ENCODE results near the gene TMCC1. TPM values are rescaled to one million over a fixed set of nuclear protein-coding genes. Genes with fewer than 3 reads are reported as not detected.
A peak's percentile ranks its signal among the peaks of the same experiment; 100 is the strongest.

The TMCC1 gene
- total and polyA plus RNA-seq, 4 donors = 10.2 to 60.0 (median 11.0) TPM

DNA sequence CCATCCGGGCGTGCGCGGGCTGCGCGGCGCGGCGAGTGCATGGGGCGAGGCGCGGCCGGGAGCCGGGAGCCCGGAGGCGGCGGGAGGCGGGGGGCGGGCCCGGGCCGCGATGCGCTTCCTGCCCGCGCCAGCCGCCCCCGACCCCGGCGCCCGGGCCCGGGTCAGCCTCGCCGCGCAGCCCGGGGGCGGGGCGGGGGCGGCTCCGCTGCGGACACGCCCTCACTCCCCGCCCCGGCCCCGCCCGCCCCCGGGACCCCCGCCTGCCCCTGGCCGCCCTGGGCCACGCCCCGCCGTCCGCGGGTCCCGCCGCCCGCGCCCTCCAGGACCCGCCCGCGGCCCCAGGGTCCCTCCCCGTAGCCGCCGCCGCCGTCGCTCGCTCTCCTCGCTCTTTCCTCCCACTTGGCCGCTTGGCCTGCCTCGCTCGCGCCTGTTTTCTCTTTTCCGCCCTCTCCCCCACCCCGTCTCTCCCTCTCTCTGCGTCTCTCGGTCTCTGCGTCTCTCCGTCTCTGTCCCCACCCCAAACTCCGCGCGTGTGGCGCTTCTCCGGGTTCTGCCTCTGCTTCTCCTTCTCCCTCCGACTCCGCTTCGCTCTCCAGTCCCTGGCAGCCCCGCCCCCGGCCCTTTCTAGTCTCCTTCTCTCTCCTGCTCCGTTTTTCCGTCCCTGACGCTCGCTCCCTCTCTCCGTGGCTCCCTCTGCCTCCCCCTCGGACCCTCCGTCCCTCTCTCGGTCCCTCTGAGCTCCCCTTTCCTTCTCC, 286.7 kb downstream of the TMCC1 start, which contains the start of gene PLXND1:
TSS of gene PLXND1 (minus strand) at position 41 of the 755 bp plus-strand sequence. CDS start at position 4, 37 bp downstream.
- DNase-seq (ENCODE audit: low spot score) = peak; percentile 70
- WGBS = 3% methylated on average over 96 of the region's 96 CpGs
- TF ChIP-seq, protein P1, sequence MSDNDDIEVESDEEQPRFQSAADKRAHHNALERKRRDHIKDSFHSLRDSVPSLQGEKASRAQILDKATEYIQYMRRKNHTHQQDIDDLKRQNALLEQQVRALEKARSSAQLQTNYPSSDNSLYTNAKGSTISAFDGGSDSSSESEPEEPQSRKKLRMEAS (IDR thresholded peaks at IDR 0.05) = no peak
- TF ChIP-seq FOXA2 (IDR thresholded peaks at IDR 0.05) (no peak), RAD21 (IDR thresholded peaks at IDR 0.05) (peak in 1 of 2 donors; percentile 17)
- peak within 1 kb of the TSS; percentile 18 to 63 (median 53) for H3K4me3 ChIP-seq (ENCODE audit: low read depth in 1 of 3, low read length in 3 of 3)
- no peaks in the 10 kb centered on the region for H3K36me3 ChIP-seq (ENCODE audit: control insufficient read depth in 4 of 4, insufficient read depth in 3 of 4, low read depth in 1 of 4, low read length in 3 of 4)
- peak within 1 kb of the TSS in 1 of 2 donors; percentile 69 for H3K9ac ChIP-seq (ENCODE audit: low read depth in 1 of 2, low read length in 2 of 2)
- H3K27me3 ChIP-seq (ENCODE audit: control insufficient read depth in 4 of 4, insufficient read depth in 4 of 4, low read length in 3 of 4) = no peaks in the 10 kb centered on the region
- peak within 1 kb of the TSS; percentile 76 to 79 for H3K27ac ChIP-seq (ENCODE audit: low read depth in 1 of 2, low read length in 2 of 2)
- H3K9me3 ChIP-seq (ENCODE audit: control insufficient read depth in 4 of 4, low read length in 3 of 4) = no peaks in the 10 kb centered on the region
- H3K4me1 ChIP-seq (ENCODE audit: control insufficient read depth in 4 of 4, insufficient read depth in 4 of 4, low read length in 3 of 4) = peaks cover 1 to 37% (median 12%) of the 10 kb centered on the region in 4 donors

- 3% methylated on average over 98 of the region's 98 CpGs for WGBS
- no peak overlapping the region for H3K9ac ChIP-seq (ENCODE audit: low read depth in 1 of 2, low read length in 2 of 2)
- no peak for TF ChIP-seq ATF3 (IDR thresholded peaks at IDR 0.05)
- TF ChIP-seq HNF4A (conservative IDR thresholded peaks at IDR 0.05) = no peak
- TF ChIP-seq HNF4G (IDR thresholded peaks at IDR 0.05) = no peak
- no peak for TF ChIP-seq EGR1 (IDR thresholded peaks at IDR 0.05; ENCODE audit: low read depth in 2 of 2)
- TF ChIP-seq, protein P2, sequence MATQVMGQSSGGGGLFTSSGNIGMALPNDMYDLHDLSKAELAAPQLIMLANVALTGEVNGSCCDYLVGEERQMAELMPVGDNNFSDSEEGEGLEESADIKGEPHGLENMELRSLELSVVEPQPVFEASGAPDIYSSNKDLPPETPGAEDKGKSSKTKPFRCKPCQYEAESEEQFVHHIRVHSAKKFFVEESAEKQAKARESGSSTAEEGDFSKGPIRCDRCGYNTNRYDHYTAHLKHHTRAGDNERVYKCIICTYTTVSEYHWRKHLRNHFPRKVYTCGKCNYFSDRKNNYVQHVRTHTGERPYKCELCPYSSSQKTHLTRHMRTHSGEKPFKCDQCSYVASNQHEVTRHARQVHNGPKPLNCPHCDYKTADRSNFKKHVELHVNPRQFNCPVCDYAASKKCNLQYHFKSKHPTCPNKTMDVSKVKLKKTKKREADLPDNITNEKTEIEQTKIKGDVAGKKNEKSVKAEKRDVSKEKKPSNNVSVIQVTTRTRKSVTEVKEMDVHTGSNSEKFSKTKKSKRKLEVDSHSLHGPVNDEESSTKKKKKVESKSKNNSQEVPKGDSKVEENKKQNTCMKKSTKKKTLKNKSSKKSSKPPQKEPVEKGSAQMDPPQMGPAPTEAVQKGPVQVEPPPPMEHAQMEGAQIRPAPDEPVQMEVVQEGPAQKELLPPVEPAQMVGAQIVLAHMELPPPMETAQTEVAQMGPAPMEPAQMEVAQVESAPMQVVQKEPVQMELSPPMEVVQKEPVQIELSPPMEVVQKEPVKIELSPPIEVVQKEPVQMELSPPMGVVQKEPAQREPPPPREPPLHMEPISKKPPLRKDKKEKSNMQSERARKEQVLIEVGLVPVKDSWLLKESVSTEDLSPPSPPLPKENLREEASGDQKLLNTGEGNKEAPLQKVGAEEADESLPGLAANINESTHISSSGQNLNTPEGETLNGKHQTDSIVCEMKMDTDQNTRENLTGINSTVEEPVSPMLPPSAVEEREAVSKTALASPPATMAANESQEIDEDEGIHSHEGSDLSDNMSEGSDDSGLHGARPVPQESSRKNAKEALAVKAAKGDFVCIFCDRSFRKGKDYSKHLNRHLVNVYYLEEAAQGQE (IDR thresholded peaks at IDR 0.05) = no peak
- no peak for TF ChIP-seq TAF1 (conservative IDR thresholded peaks at IDR 0.05)
- peak overlapping the region; percentile 67 to 76 for H3K27ac ChIP-seq (ENCODE audit: low read depth in 1 of 2, low read length in 2 of 2)
- H3K4me1 ChIP-seq (ENCODE audit: control insufficient read depth in 4 of 4, insufficient read depth in 4 of 4, low read length in 3 of 4) = peaks cover 1 to 38% (median 13%) of the 10 kb centered on the region in 4 donors
- H3K4me3 ChIP-seq (ENCODE audit: low read depth in 1 of 3, low read length in 3 of 3) = peak overlapping the region in 2 of 3 donors; percentile 45 to 63
- DNase-seq (ENCODE audit: low spot score) = no peak
- no peaks in the 10 kb centered on the region for H3K9me3 ChIP-seq (ENCODE audit: control insufficient read depth in 4 of 4, low read length in 3 of 4)
- no peaks in the 10 kb centered on the region for H3K36me3 ChIP-seq (ENCODE audit: control insufficient read depth in 4 of 4, insufficient read depth in 3 of 4, low read depth in 1 of 4, low read length in 3 of 4)
- H3K27me3 ChIP-seq (ENCODE audit: control insufficient read depth in 4 of 4, insufficient read depth in 4 of 4, low read length in 3 of 4) = no peaks in the 10 kb centered on the region
Observed at GRCh38 chr3:129605922-129606635, 287.4 kb downstream of the TMCC1 start.

GRCh38 chr3:129605203-129605921, 288.1 kb downstream of the TMCC1 start:
- H3K4me3 ChIP-seq (ENCODE audit: low read depth in 1 of 3, low read length in 3 of 3) = peak overlapping the region in 2 of 3 donors; percentile 63 to 73
- no peak for DNase-seq (ENCODE audit: low spot score)
- H3K9me3 ChIP-seq (ENCODE audit: control insufficient read depth in 4 of 4, low read length in 3 of 4) = no peaks in the 10 kb centered on the region
- WGBS = 8% methylated on average over 98 of the region's 98 CpGs
- H3K9ac ChIP-seq (ENCODE audit: low read depth in 1 of 2, low read length in 2 of 2) = no peak overlapping the region
- no peaks in the 10 kb centered on the region for H3K36me3 ChIP-seq (ENCODE audit: control insufficient read depth in 4 of 4, insufficient read depth in 3 of 4, low read depth in 1 of 4, low read length in 3 of 4)
- H3K27me3 ChIP-seq (ENCODE audit: control insufficient read depth in 4 of 4, insufficient read depth in 4 of 4, low read length in 3 of 4) = no peaks in the 10 kb centered on the region
- peak overlapping the region; percentile 67 to 76 for H3K27ac ChIP-seq (ENCODE audit: low read depth in 1 of 2, low read length in 2 of 2)
- peaks cover 1 to 41% (median 13%) of the 10 kb centered on the region in 4 donors for H3K4me1 ChIP-seq (ENCODE audit: control insufficient read depth in 4 of 4, insufficient read depth in 4 of 4, low read length in 3 of 4)
- TF ChIP-seq SP1 (IDR thresholded peaks at IDR 0.05) (no peak), GABPA (IDR thresholded peaks at IDR 0.05 in 1 of 2, conservative IDR thresholded peaks at IDR 0.05 in 1 of 2) (no peak), RXRA (IDR thresholded peaks at IDR 0.05) (no peak), RAD21 (IDR thresholded peaks at IDR 0.05) (no peak), TAF1 (conservative IDR thresholded peaks at IDR 0.05) (no peak), FOXA1 (IDR thresholded peaks at IDR 0.05) (no peak), EGR1 (IDR thresholded peaks at IDR 0.05; ENCODE audit: low read depth in 2 of 2) (no peak), CTCF (IDR thresholded peaks at IDR 0.05; ENCODE audit: low read depth, low read length, missing input control) (no peak), JUND (IDR thresholded peaks at IDR 0.05) (no peak), NR2F2 (IDR thresholded peaks at IDR 0.05) (no peak), HNF4G (IDR thresholded peaks at IDR 0.05) (no peak)
- TF ChIP-seq, protein P3, sequence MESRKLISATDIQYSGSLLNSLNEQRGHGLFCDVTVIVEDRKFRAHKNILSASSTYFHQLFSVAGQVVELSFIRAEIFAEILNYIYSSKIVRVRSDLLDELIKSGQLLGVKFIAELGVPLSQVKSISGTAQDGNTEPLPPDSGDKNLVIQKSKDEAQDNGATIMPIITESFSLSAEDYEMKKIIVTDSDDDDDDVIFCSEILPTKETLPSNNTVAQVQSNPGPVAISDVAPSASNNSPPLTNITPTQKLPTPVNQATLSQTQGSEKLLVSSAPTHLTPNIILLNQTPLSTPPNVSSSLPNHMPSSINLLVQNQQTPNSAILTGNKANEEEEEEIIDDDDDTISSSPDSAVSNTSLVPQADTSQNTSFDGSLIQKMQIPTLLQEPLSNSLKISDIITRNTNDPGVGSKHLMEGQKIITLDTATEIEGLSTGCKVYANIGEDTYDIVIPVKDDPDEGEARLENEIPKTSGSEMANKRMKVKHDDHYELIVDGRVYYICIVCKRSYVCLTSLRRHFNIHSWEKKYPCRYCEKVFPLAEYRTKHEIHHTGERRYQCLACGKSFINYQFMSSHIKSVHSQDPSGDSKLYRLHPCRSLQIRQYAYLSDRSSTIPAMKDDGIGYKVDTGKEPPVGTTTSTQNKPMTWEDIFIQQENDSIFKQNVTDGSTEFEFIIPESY (IDR thresholded peaks at IDR 0.05) = no peak

All from liver (tissue), 9 donors.